Psoas muscle (tissue), 8 donors: ENCODE results near the gene HOXA5. TPM values are rescaled to one million over a fixed set of nuclear protein-coding genes. Genes with fewer than 3 reads are reported as not detected.

Experiments
- ATAC-seq, 4 donors: fragments of 200-7000 bp; cut with Tn5 transposase; one replicate each; pipeline ENCODE4 v1.9.1; 2020; ENCODE audit warnings: moderate library complexity in 3 of 4, mild to moderate bottlenecking in 2 of 4
- DNase-seq, 2 donors: peaks; one replicate each; pipeline ENCODE4 v3.0.0-alpha.2; 2020
- H3K27ac ChIP-seq: fragments of 200-600 bp; one replicate; pipeline ENCODE4 v1.8.0; 2022
- H3K27me3 ChIP-seq, 3 donors: fragments of 200-600 bp in 1 of 3; one replicate each; pipeline versions ENCODE4 v1.6.1 to v1.8.0; 2013 to 2022; ENCODE audit warnings: low read length in 2 of 3, mild to moderate bottlenecking in 2 of 3, moderate library complexity in 1 of 3; ENCODE audit not compliant: insufficient read depth in 3 of 3
- H3K36me3 ChIP-seq, 2 donors: fragments of 200-600 bp in 1 of 2; one replicate each; pipeline versions ENCODE4 v1.6.1 to v1.8.0; 2013 to 2022; ENCODE audit warnings: low read depth in 1 of 2, mild to moderate bottlenecking in 1 of 2, moderate library complexity in 1 of 2; ENCODE audit not compliant: insufficient read depth in 1 of 2
- H3K4me1 ChIP-seq: fragments of 200-600 bp; one replicate; pipeline ENCODE4 v1.8.0; 2022
- H3K4me3 ChIP-seq: fragments of 200-600 bp; one replicate; pipeline ENCODE4 v1.8.0; 2022; ENCODE audit warnings: mild to moderate bottlenecking
- H3K9me3 ChIP-seq: fragments of 200-600 bp; one replicate; pipeline ENCODE4 v1.8.0; 2022
- WGBS, 3 donors: extraction: QIAGEN DNeasy Blood & Tissue Kit; methylation state at CpG; one replicate each; pipeline versions ENCODE4 v1.1.6 to v1.1.7; 2013; 5-methylcytosine and 5-hydroxymethylcytosine counted together
- intact Hi-C, 2 donors: fragments of 100-400 bp; cut with DNase I; formaldehyde crosslinking; loops; one replicate each; pipeline versions ENCODE4 v1.11.0 to v1.14.2; 2022
- polyA plus RNA-seq, 3 donors: library from polyadenylated mRNA; stranded (reverse); fragments of 200-250 nt; gene quantifications; one replicate each; pipeline ENCODE4 v1.2.3, GENCODE V29; 2013
- total RNA-seq, 4 donors: library from RNA; stranded (reverse); fragmentation: NEBNext Ultra II Directional in 2 of 4; extraction: Animal tissue kit (Norgen Biotek cat#: 25700) in 2 of 4; gene quantifications; one replicate each; pipeline versions ENCODE4 v1.2.1 to v1.2.4, GENCODE V29; 2021 to 2023
- TF ChIP-seq, protein P1 (sequence below): fragments of 200-600 bp; IDR thresholded peaks from one replicate; pipeline ENCODE4 v1.8.0; 2022; ENCODE audit warnings: antibody characterized with exemption
- donor health status: healthy with polysubstance abuse.
- donor health status: DM: no; HTN: no; CAD: no; lungs with moderate emphysema.
- donor health status: Bipolar disorder and iron deficiency.
- donor health status: healthy.
- donor health status: DM: yes; HTN: yes; CAD: no.
- donor health status: DM: no; HTN: no; CAD: no.
- donor health status: DM: no; HTN: no; CAD: no.
- donor health status: DM: yes; HTN: yes; CAD: no.

HOXA5 gene
- total and polyA plus RNA-seq, 7 donors, result 2.6 to 18.8 (median 6.6) TPM

DNA sequence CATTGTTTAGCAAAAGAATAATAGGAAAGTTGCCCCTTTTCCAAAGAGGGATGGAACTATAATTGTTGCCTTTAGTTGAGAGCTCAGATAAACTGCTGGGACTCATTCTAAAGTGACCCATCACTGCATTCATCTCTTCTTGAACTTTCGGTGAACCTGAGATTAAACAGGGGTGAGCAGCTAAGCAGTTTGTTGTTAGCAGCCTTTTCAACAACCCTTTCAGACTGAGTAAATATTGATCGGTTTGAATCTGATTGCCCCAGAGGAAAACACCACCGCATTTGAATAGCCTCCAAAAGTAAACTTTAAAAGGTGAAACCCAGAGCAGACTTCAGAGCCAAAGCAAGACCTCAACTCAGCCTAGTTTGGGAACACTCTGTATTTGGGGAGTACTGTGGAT, 52.4 kb downstream of the HOXA5 start:
- Histone ChIP-seq H3K4me3 (no peak overlapping the region), H3K36me3 (no peaks in the 10 kb centered on the region), H3K27ac (no peak overlapping the region), H3K27me3 (peaks cover 6 to 31% (median 7%) of the 10 kb centered on the region in 3 donors), H3K9me3 (no peaks in the 10 kb centered on the region), H3K4me1 (no peaks in the 10 kb centered on the region)
- no peak for DNase-seq
- no peak for ATAC-seq
- TF ChIP-seq, protein P1, sequence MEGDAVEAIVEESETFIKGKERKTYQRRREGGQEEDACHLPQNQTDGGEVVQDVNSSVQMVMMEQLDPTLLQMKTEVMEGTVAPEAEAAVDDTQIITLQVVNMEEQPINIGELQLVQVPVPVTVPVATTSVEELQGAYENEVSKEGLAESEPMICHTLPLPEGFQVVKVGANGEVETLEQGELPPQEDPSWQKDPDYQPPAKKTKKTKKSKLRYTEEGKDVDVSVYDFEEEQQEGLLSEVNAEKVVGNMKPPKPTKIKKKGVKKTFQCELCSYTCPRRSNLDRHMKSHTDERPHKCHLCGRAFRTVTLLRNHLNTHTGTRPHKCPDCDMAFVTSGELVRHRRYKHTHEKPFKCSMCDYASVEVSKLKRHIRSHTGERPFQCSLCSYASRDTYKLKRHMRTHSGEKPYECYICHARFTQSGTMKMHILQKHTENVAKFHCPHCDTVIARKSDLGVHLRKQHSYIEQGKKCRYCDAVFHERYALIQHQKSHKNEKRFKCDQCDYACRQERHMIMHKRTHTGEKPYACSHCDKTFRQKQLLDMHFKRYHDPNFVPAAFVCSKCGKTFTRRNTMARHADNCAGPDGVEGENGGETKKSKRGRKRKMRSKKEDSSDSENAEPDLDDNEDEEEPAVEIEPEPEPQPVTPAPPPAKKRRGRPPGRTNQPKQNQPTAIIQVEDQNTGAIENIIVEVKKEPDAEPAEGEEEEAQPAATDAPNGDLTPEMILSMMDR, result no peak
- WGBS, 3 donors, result 69 to 78% (median 78%) methylated on average over 3 of the region's 3 CpGs
- intact Hi-C loops, result no loop called here

Other genes with a start within 250 kb of the HOXA5 start
- gene HOXA1, start 47.7 kb downstream of the HOXA5 start, total RNA-seq, result under 1 TPM in 2 of 4 donors, not detected in 2; 0.17 to 0.21 TPM
- gene HOXA1, start 47.7 kb downstream of the HOXA5 start, polyA plus RNA-seq, result under 1 TPM; 0.03 to 0.22 (median 0.22) TPM
- gene HOXA2, start 41.0 kb downstream of the HOXA5 start, total RNA-seq, result 1 to 10 TPM in 1 of 4 donors, under 1 TPM in 3; 0.17 to 1.1 (median 0.53) TPM
- gene HOXA2, start 41.0 kb downstream of the HOXA5 start, polyA plus RNA-seq, result under 1 TPM; 0.23 to 0.42 (median 0.29) TPM
- 10 to 100 TPM in 2 of 4 donors, 1 to 10 TPM in 2; 7.2 to 11.5 (median 9.1) TPM for gene HOXA4, start 12.9 kb downstream of the HOXA5 start, total RNA-seq
- gene HOXA4, start 12.9 kb downstream of the HOXA5 start, polyA plus RNA-seq, result 10 to 100 TPM in 2 of 3 donors, 1 to 10 TPM in 1; 6.8 to 20.8 (median 12.5) TPM
- gene HOXA6, start 4.1 kb upstream of the HOXA5 start, total RNA-seq, result 1 to 10 TPM; 2.5 to 3.7 (median 3.1) TPM
- gene HOXA6, start 4.1 kb upstream of the HOXA5 start, polyA plus RNA-seq, result 1 to 10 TPM in 2 of 3 donors, under 1 TPM in 1; 0.64 to 3.2 (median 1.5) TPM
- gene HOXA3, start 8.9 kb upstream of the HOXA5 start, total RNA-seq, result 1 to 10 TPM; 3.3 to 5.6 (median 4.2) TPM
- 1 to 10 TPM in 1 of 3 donors, under 1 TPM in 2; 0.65 to 2.6 (median 0.97) TPM for gene HOXA3, start 8.9 kb upstream of the HOXA5 start, polyA plus RNA-seq
- gene HOXA7, start 13.0 kb upstream of the HOXA5 start, total RNA-seq, result 1 to 10 TPM; 4.7 to 8.4 (median 6.7) TPM
- 10 to 100 TPM in 1 of 3 donors, 1 to 10 TPM in 2; 2.9 to 10.2 (median 6.2) TPM for gene HOXA7, start 13.0 kb upstream of the HOXA5 start, polyA plus RNA-seq
- 10 to 100 TPM in 1 of 4 donors, 1 to 10 TPM in 1, under 1 TPM in 1, not detected in 1; 0.81 to 19.9 (median 4.9) TPM for gene HOXA9, start 21.9 kb upstream of the HOXA5 start, total RNA-seq
- 10 to 100 TPM; 13.8 to 55.9 (median 18.2) TPM for gene HOXA9, start 21.9 kb upstream of the HOXA5 start, polyA plus RNA-seq
- gene HOXA10, start 30.6 kb upstream of the HOXA5 start, total RNA-seq, result 10 to 100 TPM in 2 of 4 donors, under 1 TPM in 1, not detected in 1; 0.81 to 34.3 (median 19.2) TPM
- gene HOXA10, start 30.6 kb upstream of the HOXA5 start, polyA plus RNA-seq, result 10 to 100 TPM; 17.2 to 77.5 (median 32.0) TPM
- 1 to 10 TPM in 1 of 4 donors, not detected in 3; 1.1 TPM for gene HOXA11, start 41.6 kb upstream of the HOXA5 start, total RNA-seq
- under 1 TPM; 0.08 to 0.90 (median 0.25) TPM for gene HOXA11, start 41.6 kb upstream of the HOXA5 start, polyA plus RNA-seq
- under 1 TPM in 1 of 4 donors, not detected in 3; 0.06 TPM for gene HOXA13, start 56.4 kb upstream of the HOXA5 start, total RNA-seq
- under 1 TPM in 2 of 3 donors, not detected in 1; 0.01 to 0.08 TPM for gene HOXA13, start 56.4 kb upstream of the HOXA5 start, polyA plus RNA-seq
- not detected for gene EVX1, start 99.1 kb upstream of the HOXA5 start, total RNA-seq
- not detected for gene EVX1, start 99.1 kb upstream of the HOXA5 start, polyA plus RNA-seq